ENCODE data around the gene WWOX. TPM values are rescaled to one million over a fixed set of nuclear protein-coding genes. Genes with fewer than 3 reads are reported as not detected.

The WWOX gene
- total and polyA plus RNA-seq, 2 of the 4 experiments (the other 2 are of a cell fraction) = 2.7 to 5.4 TPM

DNA sequence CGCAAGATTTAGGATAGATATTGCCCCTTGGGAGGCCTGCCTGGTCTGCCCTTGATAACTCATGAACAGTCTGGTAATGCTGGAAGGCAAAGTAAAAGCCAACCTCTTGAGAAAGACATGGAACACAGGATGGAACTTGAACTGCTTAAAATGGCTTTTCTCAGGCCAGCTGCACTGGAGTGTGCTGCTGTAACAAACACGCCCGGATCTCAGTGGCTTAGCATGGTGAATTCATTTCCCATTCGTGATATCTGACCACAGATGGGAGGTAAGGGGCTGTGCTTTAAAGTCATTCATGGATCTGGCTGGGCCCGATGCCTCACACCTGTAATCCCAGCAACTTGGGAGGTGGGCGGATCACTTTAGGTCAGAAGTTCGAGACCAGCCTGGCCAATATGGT, 113.2 kb downstream of the WWOX start:
- no peak overlapping the region for H3K4me3 ChIP-seq (ENCODE audit: insufficient read depth, low read depth, low read length)
- no peak overlapping the region for H3K14ac ChIP-seq (replicated peaks; ENCODE audit: low read depth, low read length)
- H2AK5ac ChIP-seq (ENCODE audit: low read depth, low read length) = no peak overlapping the region
- ATAC-seq (ENCODE audit: low read depth) (no peak), DNase-seq (no peak)
- no peak overlapping the region for H2AFZ ChIP-seq (replicated peaks; ENCODE audit: low read length, poor library complexity)
- POLR2A ChIA-PET (ENCODE audit: unreplicated experiment) = no interaction called here
- dilution Hi-C loops (cut with HindIII; ENCODE audit: low sequenced_read_pairs, unreplicated experiment) (no loop called here), in situ Hi-C loops (cut with MboI; ENCODE audit: low sequenced_read_pairs) (no loop called here), intact Hi-C loops (cut with micrococcal nuclease) (no loop called here)
- H3K9me3 ChIP-seq (ENCODE audit: control insufficient read depth, insufficient read depth, low read length) = no peaks in the 10 kb centered on the region; the same call in 1 of the 2 replicates
- H2BK120ac ChIP-seq (ENCODE audit: low read depth, low read length) = no peak overlapping the region
- H4K5ac ChIP-seq (ENCODE audit: low read depth, low read length) = no peak overlapping the region
- H3K23ac ChIP-seq (ENCODE audit: low read depth, low read length) = no peak overlapping the region
- H4K20me1 ChIP-seq (ENCODE audit: insufficient read depth, low read length) = no peaks in the 10 kb centered on the region
- no peak overlapping the region for H3K9ac ChIP-seq (ENCODE audit: low read depth, low read length)
- H2BK5ac ChIP-seq (ENCODE audit: low read depth, low read length, poor library complexity, severe bottlenecking) = no peak overlapping the region
- H2AK9ac ChIP-seq (replicated peaks; ENCODE audit: low read depth, low read length, poor library complexity) = no peak overlapping the region
- H4K8ac ChIP-seq (ENCODE audit: low read depth in 2 of 2, low read length in 2 of 2) = no peak overlapping the region
- no peaks in the 10 kb centered on the region for H3K9me1 ChIP-seq (ENCODE audit: insufficient read depth, low read length)
- no peak overlapping the region for H3K4ac ChIP-seq (ENCODE audit: low read depth, low read length)
- CTCF ChIA-PET = no interaction called here
- BruUV-seq (replicated peaks) = no TSS peak
- H2BK15ac ChIP-seq (ENCODE audit: low read depth, low read length) = no peak overlapping the region
- H3K79me1 ChIP-seq (ENCODE audit: low read depth in 1 of 2, low read length in 2 of 2) = no peaks in the 10 kb centered on the region
- peaks cover 2% of the 10 kb centered on the region; the same call in 1 of the 2 replicates for H3K27me3 ChIP-seq (ENCODE audit: control insufficient read depth, insufficient read depth, low read length)
- H2BK20ac ChIP-seq (ENCODE audit: low read depth, low read length) = no peak overlapping the region
- 84% methylated on average over 4 of the region's 7 CpGs; no CpG with 5 or more reads in 1 of the 2 experiments for WGBS, 2 experiments (ENCODE audit: extremely low coverage in 2 of 2, insufficient read length in 1 of 2)
- no peak overlapping the region for H3K18ac ChIP-seq (ENCODE audit: low read depth, low read length)
- H3K27ac ChIP-seq (ENCODE audit: insufficient read depth, low read length) = no peak overlapping the region
- H3K36me3 ChIP-seq (ENCODE audit: control insufficient read depth, insufficient read depth, low read length) = no peaks in the 10 kb centered on the region
- H3K56ac ChIP-seq (ENCODE audit: extremely low read depth, insufficient read depth, low read length) = no peak overlapping the region
- H3K4me2 ChIP-seq (ENCODE audit: low read depth, low read length) = no peak overlapping the region
- peaks cover 2% of the 10 kb centered on the region; the same call in 1 of the 2 replicates for H3K4me1 ChIP-seq (ENCODE audit: control insufficient read depth, insufficient read depth, low read length)
- TF ChIP-seq, protein P1, sequence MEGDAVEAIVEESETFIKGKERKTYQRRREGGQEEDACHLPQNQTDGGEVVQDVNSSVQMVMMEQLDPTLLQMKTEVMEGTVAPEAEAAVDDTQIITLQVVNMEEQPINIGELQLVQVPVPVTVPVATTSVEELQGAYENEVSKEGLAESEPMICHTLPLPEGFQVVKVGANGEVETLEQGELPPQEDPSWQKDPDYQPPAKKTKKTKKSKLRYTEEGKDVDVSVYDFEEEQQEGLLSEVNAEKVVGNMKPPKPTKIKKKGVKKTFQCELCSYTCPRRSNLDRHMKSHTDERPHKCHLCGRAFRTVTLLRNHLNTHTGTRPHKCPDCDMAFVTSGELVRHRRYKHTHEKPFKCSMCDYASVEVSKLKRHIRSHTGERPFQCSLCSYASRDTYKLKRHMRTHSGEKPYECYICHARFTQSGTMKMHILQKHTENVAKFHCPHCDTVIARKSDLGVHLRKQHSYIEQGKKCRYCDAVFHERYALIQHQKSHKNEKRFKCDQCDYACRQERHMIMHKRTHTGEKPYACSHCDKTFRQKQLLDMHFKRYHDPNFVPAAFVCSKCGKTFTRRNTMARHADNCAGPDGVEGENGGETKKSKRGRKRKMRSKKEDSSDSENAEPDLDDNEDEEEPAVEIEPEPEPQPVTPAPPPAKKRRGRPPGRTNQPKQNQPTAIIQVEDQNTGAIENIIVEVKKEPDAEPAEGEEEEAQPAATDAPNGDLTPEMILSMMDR (conservative IDR thresholded peaks at IDR 0.05; ENCODE audit: low read depth, low read length) = no peak
- no peak overlapping the region for H4K91ac ChIP-seq (ENCODE audit: insufficient read depth, low read depth, low read length)
